Muscle of arm (tissue), 14 donors: ENCODE data around the gene GOLGA6A. TPM values are rescaled to one million over a fixed set of nuclear protein-coding genes. Genes with fewer than 3 reads are reported as not detected.
"Not testable (repeated sequence)": the region's sequence is repeated elsewhere in the genome, so short reads cannot be mapped to it uniquely, and the experiment has no call there.

Source experiments
- DNase-seq: peaks from one replicate; pipeline ENCODE4 v3.0.0-alpha.2; 2013
- long read RNA-seq, 11 donors: transcript quantifications; one replicate each; lab custom pipeline, GENCODE V29; 2026
- polyA plus RNA-seq, 12 donors: library from polyadenylated mRNA; unstranded; fragments of 120-200 nt; gene quantifications; one replicate each; pipeline ENCODE4 v1.2.1, GENCODE V29; 2013; ENCODE audit not compliant: insufficient read length in 12 of 12

Gene GOLGA6A
- polyA plus RNA-seq: under 1 TPM in 9 of 12 donors, not detected in 3; 0.08 to 0.68 (median 0.37) TPM
- long read RNA-seq, donor 1: 0 reads
- long read RNA-seq, donor 2: 0 reads
- long read RNA-seq, donor 3: 0 reads
- long read RNA-seq, donor 4: 0 reads
- long read RNA-seq, donor 5: 0 reads
- long read RNA-seq, donor 6: 0 reads
- long read RNA-seq, donor 7: 0 reads
- long read RNA-seq, donor 8: 0 reads
- long read RNA-seq, donor 9: 0 reads
- long read RNA-seq, donor 10: 0 reads
- long read RNA-seq, donor 11: 0 reads

- DNase-seq: not testable (repeated sequence)
Observed at GRCh38 chr15:74082450-74082849, at the start of gene GOLGA6A. TSS of gene GOLGA6A (minus strand) at chr15:74082550. CDS start at chr15:74082509, 41 bp downstream.

GRCh38 chr15:74131628-74132413, 49.5 kb upstream of the GOLGA6A start:
- no peak for DNase-seq

- no peak for DNase-seq
Observed at GRCh38 chr15:74130849-74131627, 48.7 kb upstream of the GOLGA6A start.

GRCh38 chr15:74130155-74130848, 48.0 kb upstream of the GOLGA6A start, which contains the start of gene ISLR2:
TSS of gene ISLR2 (plus strand) at chr15:74130586. CDS start at chr15:74132755, 2,169 bp downstream.
- peak; percentile 55 for DNase-seq

- no peak for DNase-seq
Observed at GRCh38 chr15:74129586-74130154, 47.3 kb upstream of the GOLGA6A start.

GRCh38 chr15:74128785-74129585, 46.6 kb upstream of the GOLGA6A start:
- DNase-seq: no peak

- DNase-seq: no peak
Observed at GRCh38 chr15:74127954-74128784, 45.8 kb upstream of the GOLGA6A start.

- DNase-seq: peak; percentile 92
Observed at GRCh38 chr15:74127255-74127953, 45.1 kb upstream of the GOLGA6A start.

- DNase-seq: no peak
Observed at GRCh38 chr15:74124759-74125158, 42.4 kb upstream of the GOLGA6A start.

GRCh38 chr15:74124196-74124595, 41.8 kb upstream of the GOLGA6A start:
- no peak for DNase-seq

- no peak for DNase-seq
Observed at GRCh38 chr15:74123658-74124057, 41.3 kb upstream of the GOLGA6A start.

GRCh38 chr15:74123131-74123429, 40.7 kb upstream of the GOLGA6A start:
- DNase-seq: no peak

- no peak for DNase-seq
Observed at GRCh38 chr15:74122403-74123130, 40.2 kb upstream of the GOLGA6A start.

- no peak for DNase-seq
Observed at GRCh38 chr15:74121858-74122257, 39.5 kb upstream of the GOLGA6A start.

- no peak for DNase-seq
Observed at GRCh38 chr15:74121039-74121438, 38.7 kb upstream of the GOLGA6A start.

- no peak for DNase-seq
Observed at GRCh38 chr15:74120426-74120825, 38.1 kb upstream of the GOLGA6A start.

- DNase-seq: no peak
Observed at GRCh38 chr15:74109713-74110112, 27.4 kb upstream of the GOLGA6A start.

- not testable (repeated sequence) for DNase-seq
Observed at GRCh38 chr15:74108611-74109010, 26.3 kb upstream of the GOLGA6A start.
